NT2/D1 (cell line): ENCODE measurements around the gene HDAC3.

Source experiments
- SUZ12 ChIP-seq: IDR thresholded peaks from 2 replicates; pipeline ENCODE4 v1.6.1; 2011; ENCODE audit not compliant: insufficient read length, insufficient read depth; ENCODE audit errors: extremely low read depth
- YY1 ChIP-seq: IDR thresholded peaks from 2 replicates; pipeline ENCODE4 v1.6.1; 2011; ENCODE audit not compliant: insufficient read length, insufficient read depth
- ZNF274 ChIP-seq: IDR thresholded peaks from 2 replicates; pipeline ENCODE4 v1.6.1; 2011; ENCODE audit warnings: mild to moderate bottlenecking, low read depth, low read length

DNA sequence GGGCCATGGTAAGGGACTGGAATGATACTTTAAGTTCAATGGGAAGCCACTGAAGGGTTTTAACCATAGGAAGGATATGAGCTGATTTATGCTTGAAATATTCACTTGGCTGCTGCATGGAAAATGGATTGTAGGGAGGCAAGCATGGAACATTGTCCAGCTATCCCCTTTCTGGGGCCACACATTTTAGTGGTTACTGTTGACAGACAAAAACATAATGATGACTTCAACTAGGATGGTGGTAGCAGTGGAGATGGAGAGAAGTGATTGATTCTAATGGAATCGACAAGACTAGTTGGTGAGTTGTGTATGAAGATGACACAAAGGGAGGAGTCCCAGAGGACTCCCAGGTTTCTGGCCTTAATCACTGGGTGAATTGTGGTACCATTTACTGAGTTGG, 20.8 kb upstream of the HDAC3 start:
- TF ChIP-seq ZNF274 (no peak), YY1 (no peak), SUZ12 (no peak)
